Transverse colon (tissue), 3 donors: ENCODE measurements around the gene ETFDH.

Experiments used
- POLR2A ChIP-seq: fragments of 450-650 bp; IDR thresholded peaks from one replicate; pipeline ENCODE4 v1.6.1; 2016; ENCODE audit warnings: antibody characterized with exemption, mild to moderate bottlenecking, moderate library complexity
- TF ChIP-seq, protein P1 (sequence below), 5 experiments: fragments of 200-600 bp in 3 of 5; fragments of 450-650 bp in 2 of 5; sonication (generic) in 3 of 5; IDR thresholded peaks; 1 replicate in 2 of 5; 2 replicates in 3 of 5; pipeline ENCODE4 v1.5.1; 2016 to 2017; ENCODE audit warnings: antibody characterized with exemption in 5 of 5, inconsistent platforms in 3 of 5, mild to moderate bottlenecking in 2 of 5, moderate library complexity in 1 of 5

- TF ChIP-seq POLR2A, result no peak
- TF ChIP-seq, protein P1, sequence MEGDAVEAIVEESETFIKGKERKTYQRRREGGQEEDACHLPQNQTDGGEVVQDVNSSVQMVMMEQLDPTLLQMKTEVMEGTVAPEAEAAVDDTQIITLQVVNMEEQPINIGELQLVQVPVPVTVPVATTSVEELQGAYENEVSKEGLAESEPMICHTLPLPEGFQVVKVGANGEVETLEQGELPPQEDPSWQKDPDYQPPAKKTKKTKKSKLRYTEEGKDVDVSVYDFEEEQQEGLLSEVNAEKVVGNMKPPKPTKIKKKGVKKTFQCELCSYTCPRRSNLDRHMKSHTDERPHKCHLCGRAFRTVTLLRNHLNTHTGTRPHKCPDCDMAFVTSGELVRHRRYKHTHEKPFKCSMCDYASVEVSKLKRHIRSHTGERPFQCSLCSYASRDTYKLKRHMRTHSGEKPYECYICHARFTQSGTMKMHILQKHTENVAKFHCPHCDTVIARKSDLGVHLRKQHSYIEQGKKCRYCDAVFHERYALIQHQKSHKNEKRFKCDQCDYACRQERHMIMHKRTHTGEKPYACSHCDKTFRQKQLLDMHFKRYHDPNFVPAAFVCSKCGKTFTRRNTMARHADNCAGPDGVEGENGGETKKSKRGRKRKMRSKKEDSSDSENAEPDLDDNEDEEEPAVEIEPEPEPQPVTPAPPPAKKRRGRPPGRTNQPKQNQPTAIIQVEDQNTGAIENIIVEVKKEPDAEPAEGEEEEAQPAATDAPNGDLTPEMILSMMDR (IDR thresholded peaks at IDR 0.05), result no peak
Measured at GRCh38 chr4:158756588-158756987, 84.5 kb downstream of the ETFDH start.
